ENCODE results near the gene CILP2. TPM values are rescaled to one million over a fixed set of nuclear protein-coding genes. Genes with fewer than 3 reads are reported as not detected.

CILP2 gene
- total and polyA plus RNA-seq, 2 experiments from 2014 or later = 4.0 to 21.6 TPM

DNA sequence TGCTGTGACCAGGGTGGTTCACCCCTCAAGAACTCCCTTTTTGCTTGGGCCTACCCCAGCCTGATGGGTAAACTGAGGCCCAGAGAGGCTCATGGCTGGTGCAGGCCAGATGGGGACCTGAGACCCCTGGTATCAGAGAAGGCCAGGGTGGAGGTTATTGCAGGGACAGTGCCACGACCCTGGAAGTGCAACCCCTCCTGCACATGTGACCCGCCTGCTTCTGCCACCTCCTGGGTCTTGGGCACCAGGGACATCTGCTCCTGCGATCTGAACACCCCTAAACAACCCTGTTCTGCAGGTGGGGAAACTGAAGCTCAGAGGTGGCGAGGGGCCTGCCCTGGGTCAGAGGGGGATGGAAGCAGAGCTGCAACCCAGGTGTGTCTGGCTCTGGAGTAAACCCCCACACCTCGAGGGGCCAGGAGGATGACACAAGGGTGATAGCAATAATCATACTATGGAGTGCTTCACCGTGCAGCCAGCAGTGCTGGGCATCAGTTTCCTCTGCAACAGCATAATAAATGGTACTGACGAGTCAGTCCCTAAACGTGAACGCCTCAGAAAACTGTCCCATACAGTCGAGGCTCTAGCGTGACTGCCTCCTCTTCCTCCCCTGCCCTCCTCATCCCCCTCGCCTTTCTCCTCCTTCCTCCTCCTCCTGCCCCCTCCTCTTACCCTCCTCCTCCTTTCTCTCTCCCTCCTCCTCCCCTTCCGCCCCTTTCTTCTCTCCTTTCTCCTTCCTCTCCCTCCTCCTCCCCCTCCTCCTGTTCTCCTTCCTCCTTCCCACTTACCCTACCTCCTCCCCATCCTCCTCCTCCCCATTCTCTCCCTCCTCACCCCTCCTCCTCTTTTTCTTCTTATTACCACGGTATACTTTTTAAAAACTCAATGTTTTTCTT is 5.0 kb upstream of the CILP2 start (continued):
- TF ChIP-seq, protein P1, sequence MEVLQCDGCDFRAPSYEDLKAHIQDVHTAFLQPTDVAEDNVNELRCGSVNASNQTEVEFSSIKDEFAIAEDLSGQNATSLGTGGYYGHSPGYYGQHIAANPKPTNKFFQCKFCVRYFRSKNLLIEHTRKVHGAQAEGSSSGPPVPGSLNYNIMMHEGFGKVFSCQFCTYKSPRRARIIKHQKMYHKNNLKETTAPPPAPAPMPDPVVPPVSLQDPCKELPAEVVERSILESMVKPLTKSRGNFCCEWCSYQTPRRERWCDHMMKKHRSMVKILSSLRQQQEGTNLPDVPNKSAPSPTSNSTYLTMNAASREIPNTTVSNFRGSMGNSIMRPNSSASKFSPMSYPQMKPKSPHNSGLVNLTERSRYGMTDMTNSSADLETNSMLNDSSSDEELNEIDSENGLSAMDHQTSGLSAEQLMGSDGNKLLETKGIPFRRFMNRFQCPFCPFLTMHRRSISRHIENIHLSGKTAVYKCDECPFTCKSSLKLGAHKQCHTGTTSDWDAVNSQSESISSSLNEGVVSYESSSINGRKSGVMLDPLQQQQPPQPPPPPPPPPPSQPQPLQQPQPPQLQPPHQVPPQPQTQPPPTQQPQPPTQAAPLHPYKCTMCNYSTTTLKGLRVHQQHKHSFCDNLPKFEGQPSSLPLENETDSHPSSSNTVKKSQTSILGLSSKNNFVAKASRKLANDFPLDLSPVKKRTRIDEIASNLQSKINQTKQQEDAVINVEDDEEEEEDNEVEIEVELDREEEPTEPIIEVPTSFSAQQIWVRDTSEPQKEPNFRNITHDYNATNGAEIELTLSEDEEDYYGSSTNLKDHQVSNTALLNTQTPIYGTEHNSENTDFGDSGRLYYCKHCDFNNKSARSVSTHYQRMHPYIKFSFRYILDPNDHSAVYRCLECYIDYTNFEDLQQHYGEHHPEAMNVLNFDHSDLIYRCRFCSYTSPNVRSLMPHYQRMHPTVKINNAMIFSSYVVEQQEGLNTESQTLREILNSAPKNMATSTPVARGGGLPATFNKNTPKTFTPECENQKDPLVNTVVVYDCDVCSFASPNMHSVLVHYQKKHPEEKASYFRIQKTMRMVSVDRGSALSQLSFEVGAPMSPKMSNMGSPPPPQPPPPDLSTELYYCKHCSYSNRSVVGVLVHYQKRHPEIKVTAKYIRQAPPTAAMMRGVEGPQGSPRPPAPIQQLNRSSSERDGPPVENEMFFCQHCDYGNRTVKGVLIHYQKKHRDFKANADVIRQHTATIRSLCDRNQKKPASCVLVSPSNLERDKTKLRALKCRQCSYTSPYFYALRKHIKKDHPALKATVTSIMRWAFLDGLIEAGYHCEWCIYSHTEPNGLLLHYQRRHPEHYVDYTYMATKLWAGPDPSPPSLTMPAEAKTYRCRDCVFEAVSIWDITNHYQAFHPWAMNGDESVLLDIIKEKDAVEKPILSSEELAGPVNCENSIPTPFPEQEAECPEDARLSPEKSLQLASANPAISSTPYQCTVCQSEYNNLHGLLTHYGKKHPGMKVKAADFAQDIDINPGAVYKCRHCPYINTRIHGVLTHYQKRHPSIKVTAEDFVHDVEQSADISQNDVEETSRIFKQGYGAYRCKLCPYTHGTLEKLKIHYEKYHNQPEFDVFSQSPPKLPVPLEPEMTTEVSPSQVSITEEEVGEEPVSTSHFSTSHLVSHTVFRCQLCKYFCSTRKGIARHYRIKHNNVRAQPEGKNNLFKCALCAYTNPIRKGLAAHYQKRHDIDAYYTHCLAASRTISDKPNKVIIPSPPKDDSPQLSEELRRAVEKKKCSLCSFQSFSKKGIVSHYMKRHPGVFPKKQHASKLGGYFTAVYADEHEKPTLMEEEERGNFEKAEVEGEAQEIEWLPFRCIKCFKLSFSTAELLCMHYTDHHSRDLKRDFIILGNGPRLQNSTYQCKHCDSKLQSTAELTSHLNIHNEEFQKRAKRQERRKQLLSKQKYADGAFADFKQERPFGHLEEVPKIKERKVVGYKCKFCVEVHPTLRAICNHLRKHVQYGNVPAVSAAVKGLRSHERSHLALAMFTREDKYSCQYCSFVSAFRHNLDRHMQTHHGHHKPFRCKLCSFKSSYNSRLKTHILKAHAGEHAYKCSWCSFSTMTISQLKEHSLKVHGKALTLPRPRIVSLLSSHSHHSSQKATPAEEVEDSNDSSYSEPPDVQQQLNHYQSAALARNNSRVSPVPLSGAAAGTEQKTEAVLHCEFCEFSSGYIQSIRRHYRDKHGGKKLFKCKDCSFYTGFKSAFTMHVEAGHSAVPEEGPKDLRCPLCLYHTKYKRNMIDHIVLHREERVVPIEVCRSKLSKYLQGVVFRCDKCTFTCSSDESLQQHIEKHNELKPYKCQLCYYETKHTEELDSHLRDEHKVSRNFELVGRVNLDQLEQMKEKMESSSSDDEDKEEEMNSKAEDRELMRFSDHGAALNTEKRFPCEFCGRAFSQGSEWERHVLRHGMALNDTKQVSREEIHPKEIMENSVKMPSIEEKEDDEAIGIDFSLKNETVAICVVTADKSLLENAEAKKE (CRISPR knock-in tag; IDR thresholded peaks at IDR 0.05) = no peak
- TF ChIP-seq CREB1 (CRISPR knock-in tag; IDR thresholded peaks at IDR 0.05; ENCODE audit: low read depth) = no peak
- TF ChIP-seq REST (IDR thresholded peaks at IDR 0.05; ENCODE audit: unreplicated experiment) = no peak
- no peak for TF ChIP-seq STAT1 (IDR thresholded peaks at IDR 0.05; ENCODE audit: unreplicated experiment)

Measured in GM23338 (cell line).